Esophagus muscularis mucosa (tissue), 3 donors: Measurements from ENCODE around the gene ECM2.

Experiments used
- POLR2A ChIP-seq: fragments of 450-650 bp; IDR thresholded peaks from one replicate; pipeline ENCODE4 v1.6.1; 2017; ENCODE audit warnings: antibody characterized with exemption, moderate library complexity, mild to moderate bottlenecking, low read depth
- POLR2AphosphoS5 ChIP-seq, 2 donors: sonication (generic); formaldehyde crosslinking; IDR thresholded peaks; one replicate each; pipeline ENCODE4 v1.6.1; 2017; ENCODE audit warnings: antibody characterized with exemption in 2 of 2
- TF ChIP-seq, protein P1 (sequence below), 3 experiments: fragments of 200-600 bp in 2 of 3; fragments of 450-650 bp in 1 of 3; sonication (generic) in 2 of 3; IDR thresholded peaks; one replicate each; pipeline ENCODE4 v1.5.1; 2017 to 2019; ENCODE audit warnings: antibody characterized with exemption in 3 of 3, mild to moderate bottlenecking in 2 of 3, moderate library complexity in 1 of 3

DNA sequence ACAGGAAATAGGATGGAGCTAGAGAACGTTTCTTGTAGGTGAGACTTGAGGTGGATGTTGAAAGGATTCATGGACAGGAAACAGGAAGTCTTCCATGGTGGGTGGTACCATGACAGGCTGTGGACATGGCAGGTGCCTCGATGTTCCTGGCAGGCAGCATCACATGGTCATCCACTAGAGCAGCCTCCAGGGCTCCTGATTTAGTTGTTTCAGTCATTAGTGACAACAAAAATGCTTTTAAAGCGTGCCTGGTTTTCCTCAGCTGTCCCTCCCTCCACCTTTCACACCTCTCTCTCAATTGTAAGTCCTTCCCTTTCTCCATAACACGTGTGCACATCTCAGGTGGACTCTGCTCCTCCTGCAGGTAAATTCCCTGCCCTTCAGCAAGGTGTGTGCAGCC, 28.3 kb downstream of the ECM2 start:
- TF ChIP-seq POLR2A (no peak), POLR2AphosphoS5 (IDR thresholded peaks at IDR 0.05) (no peak)
- TF ChIP-seq, protein P1, sequence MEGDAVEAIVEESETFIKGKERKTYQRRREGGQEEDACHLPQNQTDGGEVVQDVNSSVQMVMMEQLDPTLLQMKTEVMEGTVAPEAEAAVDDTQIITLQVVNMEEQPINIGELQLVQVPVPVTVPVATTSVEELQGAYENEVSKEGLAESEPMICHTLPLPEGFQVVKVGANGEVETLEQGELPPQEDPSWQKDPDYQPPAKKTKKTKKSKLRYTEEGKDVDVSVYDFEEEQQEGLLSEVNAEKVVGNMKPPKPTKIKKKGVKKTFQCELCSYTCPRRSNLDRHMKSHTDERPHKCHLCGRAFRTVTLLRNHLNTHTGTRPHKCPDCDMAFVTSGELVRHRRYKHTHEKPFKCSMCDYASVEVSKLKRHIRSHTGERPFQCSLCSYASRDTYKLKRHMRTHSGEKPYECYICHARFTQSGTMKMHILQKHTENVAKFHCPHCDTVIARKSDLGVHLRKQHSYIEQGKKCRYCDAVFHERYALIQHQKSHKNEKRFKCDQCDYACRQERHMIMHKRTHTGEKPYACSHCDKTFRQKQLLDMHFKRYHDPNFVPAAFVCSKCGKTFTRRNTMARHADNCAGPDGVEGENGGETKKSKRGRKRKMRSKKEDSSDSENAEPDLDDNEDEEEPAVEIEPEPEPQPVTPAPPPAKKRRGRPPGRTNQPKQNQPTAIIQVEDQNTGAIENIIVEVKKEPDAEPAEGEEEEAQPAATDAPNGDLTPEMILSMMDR (IDR thresholded peaks at IDR 0.05), result no peak
